Mucosa of descending colon (tissue), 3 donors: ENCODE measurements around the gene NXNL2. TPM values are rescaled to one million over a fixed set of nuclear protein-coding genes. Genes with fewer than 3 reads are reported as not detected.

Experiments
- ATAC-seq: fragments of 200-7000 bp; cut with Tn5 transposase; one replicate; pipeline ENCODE4 v1.9.1; 2020; ENCODE audit warnings: mild to moderate bottlenecking, moderate library complexity
- DNase-seq, 3 donors: peaks; one replicate each; pipeline ENCODE4 v3.0.0-alpha.2; 2020
- H3K36me3 ChIP-seq: fragments of 200-600 bp; one replicate; pipeline ENCODE4 v1.8.0; 2021; ENCODE audit warnings: low read depth, mild to moderate bottlenecking
- H3K4me1 ChIP-seq: fragments of 200-600 bp; one replicate; pipeline ENCODE4 v1.8.0; 2021; ENCODE audit warnings: low read depth, mild to moderate bottlenecking
- H3K4me3 ChIP-seq: fragments of 200-600 bp; one replicate; pipeline ENCODE4 v1.8.0; 2021; ENCODE audit warnings: mild to moderate bottlenecking
- H3K9me3 ChIP-seq: fragments of 200-600 bp; one replicate; pipeline ENCODE4 v1.8.0; 2021; ENCODE audit warnings: mild to moderate bottlenecking
- intact Hi-C, 2 donors: fragments of 100-400 bp; cut with DNase I in 1 of 2; cut with micrococcal nuclease in 1 of 2; formaldehyde crosslinking; loops; one replicate each; pipeline versions ENCODE4 v1.11.0 to v1.11.1; 2022; cut with DNase I, micrococcal nuclease
- total RNA-seq, 3 donors: library from RNA; stranded (reverse); fragmentation: NEBNext Ultra II Directional in 2 of 3; extraction: Animal tissue kit (Norgen Biotek cat#: 25700) in 2 of 3; gene quantifications; one replicate each; pipeline versions ENCODE4 v1.2.1 to v1.2.4, GENCODE V29; 2021 to 2023
- TF ChIP-seq, protein P1 (sequence below): fragments of 200-600 bp; IDR thresholded peaks from one replicate; pipeline ENCODE4 v1.8.0; 2022; ENCODE audit warnings: antibody characterized with exemption, mild to moderate bottlenecking
- donor health status: DM: no; HTN: no; CAD: no; lungs with moderate emphysema.
- donor health status: DM: no; HTN: no; CAD: no.
- donor health status: DM: no; HTN: yes; CAD: no.

NXNL2 gene
- total RNA-seq, 3 donors from 2014 or later, result not detected

DNA sequence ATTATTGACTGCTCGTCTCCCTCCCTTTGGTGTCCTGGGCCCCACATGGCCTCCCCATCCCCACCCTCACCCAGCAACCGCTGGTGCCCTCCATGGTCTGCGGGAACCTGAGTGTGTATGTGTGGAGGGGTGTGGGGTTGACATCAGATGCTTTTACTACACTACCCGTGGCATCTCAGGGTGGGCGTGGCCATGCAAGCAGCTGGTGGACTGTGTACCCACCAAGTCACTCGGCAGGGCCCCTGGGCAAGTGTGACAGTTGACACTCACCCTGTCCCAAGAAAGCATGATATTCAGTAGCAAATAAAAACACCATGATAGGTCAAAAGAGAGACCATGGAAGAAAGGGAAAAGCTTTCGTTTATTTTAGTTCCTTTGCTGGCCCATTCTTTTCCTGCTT is 7.4 kb upstream of the NXNL2 start:
- Histone ChIP-seq H3K4me3 (no peak overlapping the region), H3K36me3 (no peaks in the 10 kb centered on the region), H3K9me3 (no peaks in the 10 kb centered on the region), H3K4me1 (no peaks in the 10 kb centered on the region)
- TF ChIP-seq, protein P1, sequence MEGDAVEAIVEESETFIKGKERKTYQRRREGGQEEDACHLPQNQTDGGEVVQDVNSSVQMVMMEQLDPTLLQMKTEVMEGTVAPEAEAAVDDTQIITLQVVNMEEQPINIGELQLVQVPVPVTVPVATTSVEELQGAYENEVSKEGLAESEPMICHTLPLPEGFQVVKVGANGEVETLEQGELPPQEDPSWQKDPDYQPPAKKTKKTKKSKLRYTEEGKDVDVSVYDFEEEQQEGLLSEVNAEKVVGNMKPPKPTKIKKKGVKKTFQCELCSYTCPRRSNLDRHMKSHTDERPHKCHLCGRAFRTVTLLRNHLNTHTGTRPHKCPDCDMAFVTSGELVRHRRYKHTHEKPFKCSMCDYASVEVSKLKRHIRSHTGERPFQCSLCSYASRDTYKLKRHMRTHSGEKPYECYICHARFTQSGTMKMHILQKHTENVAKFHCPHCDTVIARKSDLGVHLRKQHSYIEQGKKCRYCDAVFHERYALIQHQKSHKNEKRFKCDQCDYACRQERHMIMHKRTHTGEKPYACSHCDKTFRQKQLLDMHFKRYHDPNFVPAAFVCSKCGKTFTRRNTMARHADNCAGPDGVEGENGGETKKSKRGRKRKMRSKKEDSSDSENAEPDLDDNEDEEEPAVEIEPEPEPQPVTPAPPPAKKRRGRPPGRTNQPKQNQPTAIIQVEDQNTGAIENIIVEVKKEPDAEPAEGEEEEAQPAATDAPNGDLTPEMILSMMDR, result no peak
- intact Hi-C loops, result no loop called here
- ATAC-seq, result no peak
- DNase-seq, result no peak

DNA sequence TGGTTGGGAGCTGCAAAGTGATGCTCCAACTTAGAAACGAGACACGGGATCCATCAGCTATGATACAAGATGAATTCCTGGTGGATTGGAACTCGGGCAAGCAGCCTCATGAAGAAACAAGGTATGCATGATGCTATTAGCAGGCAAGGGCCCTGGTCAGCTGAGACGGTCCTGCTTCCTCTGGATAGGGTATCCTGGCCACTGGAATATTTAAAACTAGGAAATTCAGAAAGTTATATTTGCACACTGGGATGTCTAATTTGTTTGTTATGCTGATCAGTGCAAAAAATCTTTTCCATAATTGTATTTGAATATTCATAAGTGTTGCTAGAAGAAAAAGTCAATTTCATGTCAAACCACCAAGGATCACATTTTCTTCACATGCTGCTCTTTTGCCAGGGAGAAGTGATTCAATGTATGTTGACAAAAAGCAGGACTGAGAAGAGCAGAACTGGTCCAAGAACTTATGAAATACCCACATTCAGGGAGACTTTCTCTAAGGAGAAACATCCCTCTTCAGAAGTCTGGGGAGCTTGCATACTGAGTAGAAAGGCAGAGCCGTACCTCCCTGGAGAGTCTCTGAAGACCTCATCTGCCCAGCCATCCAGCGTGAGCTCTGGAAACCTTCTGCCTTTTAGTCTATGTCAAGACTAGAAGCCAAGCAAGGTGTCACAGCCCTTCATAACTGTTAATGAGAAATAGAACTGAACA is 6.7 kb upstream of the NXNL2 start:
- Histone ChIP-seq H3K9me3 (no peaks in the 10 kb centered on the region), H3K4me3 (no peak overlapping the region), H3K4me1 (no peaks in the 10 kb centered on the region), H3K36me3 (no peaks in the 10 kb centered on the region)
- TF ChIP-seq, protein P1, result no peak
- ATAC-seq (no peak), DNase-seq (no peak)
- intact Hi-C loops, result no loop called here

DNA sequence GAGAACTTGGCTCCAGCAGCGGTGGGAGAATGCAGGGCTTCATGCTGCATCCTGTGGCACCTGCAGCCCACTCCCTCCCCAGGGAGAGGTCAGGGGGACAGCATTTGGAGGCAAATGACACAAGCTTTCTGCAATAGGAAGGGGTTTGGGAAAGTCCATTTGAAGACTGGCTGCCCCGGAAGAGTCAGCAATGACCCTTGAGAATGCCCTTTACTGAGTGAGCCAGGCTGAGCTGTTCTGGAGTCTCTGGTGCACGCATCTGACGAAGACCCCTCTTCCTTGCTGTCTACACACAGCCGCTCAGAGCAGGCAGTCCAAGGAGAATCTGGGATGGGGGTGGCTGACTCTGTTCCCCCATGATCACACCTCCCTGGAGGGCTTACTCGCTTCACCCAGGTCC is 5.5 kb upstream of the NXNL2 start:
- no peak overlapping the region for H3K4me3 ChIP-seq
- TF ChIP-seq, protein P1, result no peak
- H3K4me1 ChIP-seq, result no peaks in the 10 kb centered on the region
- H3K9me3 ChIP-seq, result no peaks in the 10 kb centered on the region
- intact Hi-C loops, result no loop called here
- no peak for ATAC-seq
- DNase-seq, result no peak
- no peaks in the 10 kb centered on the region for H3K36me3 ChIP-seq

DNA sequence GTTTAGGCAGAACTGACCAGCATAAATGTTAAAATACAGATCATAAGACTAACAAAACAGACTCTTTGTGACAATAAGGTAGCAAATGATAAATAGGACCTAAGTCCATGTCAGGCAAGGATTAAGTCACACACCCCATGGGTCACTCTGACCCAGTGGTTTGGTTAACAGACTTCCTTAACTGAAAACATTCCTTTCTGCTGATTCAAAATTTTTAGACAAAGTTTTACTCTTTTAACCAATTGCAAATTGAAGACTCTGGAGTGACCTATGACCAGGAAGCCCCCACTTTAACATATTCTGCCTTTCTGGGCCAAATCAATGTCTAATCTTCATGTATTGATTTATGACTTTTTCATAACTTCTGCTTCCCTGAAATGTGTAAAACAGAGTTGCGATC is 4.9 kb upstream of the NXNL2 start:
- TF ChIP-seq, protein P1, result no peak
- peaks cover under 1% of the 10 kb centered on the region for H3K4me1 ChIP-seq
- intact Hi-C loops, result no loop called here
- ATAC-seq (no peak), DNase-seq (no peak)
- no peaks in the 10 kb centered on the region for H3K9me3 ChIP-seq
- no peaks in the 10 kb centered on the region for H3K36me3 ChIP-seq
- no peak overlapping the region for H3K4me3 ChIP-seq

GRCh38 chr9:88531920-88532698 is 2.9 kb upstream of the NXNL2 start:
- TF ChIP-seq, protein P1, result no peak
- no peaks in the 10 kb centered on the region for H3K9me3 ChIP-seq
- DNase-seq (no peak), ATAC-seq (no peak)
- peaks cover 15% of the 10 kb centered on the region for H3K4me1 ChIP-seq
- no peaks in the 10 kb centered on the region for H3K36me3 ChIP-seq
- H3K4me3 ChIP-seq, result no peak overlapping the region
- intact Hi-C loops, result no loop called here
